ENCODE data around the gene RNF220. TPM values are rescaled to one million over a fixed set of nuclear protein-coding genes. Genes with fewer than 3 reads are reported as not detected.

The RNF220 gene
- total RNA-seq, 1 donor: 53.2 TPM

GRCh38 chr1:44537538-44537937 lies 132.5 kb downstream of the RNF220 start:
- no peaks in the 10 kb centered on the region for H3K9me3 ChIP-seq (ENCODE audit: low read depth, low read length)
- DNase-seq (ENCODE audit: insufficient read length, low spot score, missing footprints): no peak
- H3K4me3 ChIP-seq (ENCODE audit: insufficient read depth, low read length): no peak overlapping the region
- H3K36me3 ChIP-seq (ENCODE audit: insufficient read depth, low read length): no peaks in the 10 kb centered on the region
- H3K4me1 ChIP-seq (ENCODE audit: insufficient read depth, low read length): no peaks in the 10 kb centered on the region
- H2AFZ ChIP-seq (ENCODE audit: low read length): no peak overlapping the region
- no peak for TF ChIP-seq CTCF (IDR thresholded peaks at IDR 0.05; ENCODE audit: extremely low read depth, low read depth, low read length)
- no peaks in the 10 kb centered on the region for H3K79me2 ChIP-seq (ENCODE audit: insufficient read depth, low read length)
- no peaks in the 10 kb centered on the region for H4K20me1 ChIP-seq (ENCODE audit: insufficient read depth, low read length)
- no peak overlapping the region for H3K27ac ChIP-seq (ENCODE audit: low read depth, low read length)
- no peak overlapping the region for H3K4me2 ChIP-seq (ENCODE audit: insufficient read depth, low read length)
- H3K27me3 ChIP-seq (ENCODE audit: insufficient read depth, low read length): peaks cover 64% of the 10 kb centered on the region

GRCh38 chr1:44537956-44538355 lies 132.9 kb downstream of the RNF220 start:
- Histone ChIP-seq H4K20me1 (ENCODE audit: insufficient read depth, low read length) (no peaks in the 10 kb centered on the region), H3K27ac (ENCODE audit: low read depth, low read length) (no peak overlapping the region), H3K4me1 (ENCODE audit: insufficient read depth, low read length) (no peaks in the 10 kb centered on the region), H3K9me3 (ENCODE audit: low read depth, low read length) (no peaks in the 10 kb centered on the region), H2AFZ (ENCODE audit: low read length) (no peak overlapping the region), H3K4me3 (ENCODE audit: insufficient read depth, low read length) (no peak overlapping the region), H3K36me3 (ENCODE audit: insufficient read depth, low read length) (no peaks in the 10 kb centered on the region), H3K27me3 (ENCODE audit: insufficient read depth, low read length) (peaks cover 63% of the 10 kb centered on the region), H3K4me2 (ENCODE audit: insufficient read depth, low read length) (no peak overlapping the region), H3K79me2 (ENCODE audit: insufficient read depth, low read length) (no peaks in the 10 kb centered on the region)
- TF ChIP-seq CTCF (IDR thresholded peaks at IDR 0.05; ENCODE audit: extremely low read depth, low read depth, low read length): no peak
- no peak for DNase-seq (ENCODE audit: insufficient read length, low spot score, missing footprints)

- no peak for DNase-seq (ENCODE audit: insufficient read length, low spot score, missing footprints)
- peaks cover 75% of the 10 kb centered on the region for H3K27me3 ChIP-seq (ENCODE audit: insufficient read depth, low read length)
- H3K79me2 ChIP-seq (ENCODE audit: insufficient read depth, low read length): no peaks in the 10 kb centered on the region
- H2AFZ ChIP-seq (ENCODE audit: low read length): no peak overlapping the region
- no peaks in the 10 kb centered on the region for H4K20me1 ChIP-seq (ENCODE audit: insufficient read depth, low read length)
- TF ChIP-seq CTCF (IDR thresholded peaks at IDR 0.05; ENCODE audit: extremely low read depth, low read depth, low read length): no peak
- H3K4me2 ChIP-seq (ENCODE audit: insufficient read depth, low read length): no peak overlapping the region
- no peak overlapping the region for H3K27ac ChIP-seq (ENCODE audit: low read depth, low read length)
- H3K9me3 ChIP-seq (ENCODE audit: low read depth, low read length): no peaks in the 10 kb centered on the region
- H3K4me1 ChIP-seq (ENCODE audit: insufficient read depth, low read length): no peaks in the 10 kb centered on the region
- H3K4me3 ChIP-seq (ENCODE audit: insufficient read depth, low read length): no peak overlapping the region
- no peaks in the 10 kb centered on the region for H3K36me3 ChIP-seq (ENCODE audit: insufficient read depth, low read length)
These were observed 135.1 kb downstream of the RNF220 start for GRCh38 chr1:44539991-44540730.

GRCh38 chr1:44542420-44543063 lies 137.5 kb downstream of the RNF220 start:
- no peak overlapping the region for H3K4me2 ChIP-seq (ENCODE audit: insufficient read depth, low read length)
- no peaks in the 10 kb centered on the region for H3K36me3 ChIP-seq (ENCODE audit: insufficient read depth, low read length)
- H3K27me3 ChIP-seq (ENCODE audit: insufficient read depth, low read length): peaks cover 85% of the 10 kb centered on the region
- H3K4me1 ChIP-seq (ENCODE audit: insufficient read depth, low read length): no peaks in the 10 kb centered on the region
- H3K27ac ChIP-seq (ENCODE audit: low read depth, low read length): no peak overlapping the region
- peak; percentile 36 for DNase-seq (ENCODE audit: insufficient read length, low spot score, missing footprints)
- no peak overlapping the region for H2AFZ ChIP-seq (ENCODE audit: low read length)
- H3K4me3 ChIP-seq (ENCODE audit: insufficient read depth, low read length): no peak overlapping the region
- no peaks in the 10 kb centered on the region for H3K9me3 ChIP-seq (ENCODE audit: low read depth, low read length)
- no peaks in the 10 kb centered on the region for H3K79me2 ChIP-seq (ENCODE audit: insufficient read depth, low read length)
- no peaks in the 10 kb centered on the region for H4K20me1 ChIP-seq (ENCODE audit: insufficient read depth, low read length)
- TF ChIP-seq CTCF (IDR thresholded peaks at IDR 0.05; ENCODE audit: extremely low read depth, low read depth, low read length): no peak

Data from osteoblast (primary cell).